ENCODE measurements around the gene PREX1.
A peak's percentile ranks its signal among the peaks of the same experiment; 100 is the strongest.
"Not testable (repeated sequence)": the region's sequence is repeated elsewhere in the genome, so short reads cannot be mapped to it uniquely, and the experiment has no call there.

The PREX1 gene

GRCh38 chr20:48831718-48832404 lies 4.1 kb upstream of the PREX1 start:
- WGBS (ENCODE audit: insufficient coverage) = 17% methylated on average over 3 of the region's 7 CpGs
- Histone ChIP-seq H3K4me1 (ENCODE audit: control extremely low read depth in 1 of 4, control insufficient read depth in 4 of 4, insufficient read depth in 4 of 4, low read length in 3 of 4) (peaks cover 12 to 39% (median 33%) of the 10 kb centered on the region in 4 experiments), H3K36me3 (ENCODE audit: control insufficient read depth in 4 of 4, insufficient read depth in 4 of 4, low read length in 3 of 4) (no peaks in the 10 kb centered on the region), H3K4me3 (ENCODE audit: control insufficient read depth in 1 of 7, extremely low read depth in 1 of 7, insufficient read depth in 4 of 7, low read depth in 2 of 7, low read length in 6 of 7) (peak overlapping the region in 2 of 7 experiments; percentile 20 to 50), H3K9me3 (ENCODE audit: control extremely low read depth in 1 of 5, control insufficient read depth in 4 of 5, insufficient read depth in 2 of 5, low read depth in 1 of 5, low read length in 4 of 5) (no peaks in the 10 kb centered on the region), H3K27me3 (replicated peaks in 2 of 5; ENCODE audit: control insufficient read depth in 4 of 5, insufficient read depth in 5 of 5, low read length in 4 of 5) (no peaks in the 10 kb centered on the region), H3K27ac (ENCODE audit: insufficient read depth in 1 of 2, low read depth in 1 of 2, low read length in 2 of 2, poor library complexity in 1 of 2, severe bottlenecking in 2 of 2) (peak overlapping the region in 1 of 2 experiments; percentile 36)
- ChIA-PET POLR2A (interaction anchor here (0.6 kb wide), 1 partner anchor 201 kb away, joined by 6 read pairs; no protein-coding TSS in a partner anchor), CTCF (interaction anchor here (0.6 to 2.0 kb wide), 12 partner anchors 9 to 178 kb away, joined by 3 to 7 read pairs (median 3); no protein-coding TSS in a partner anchor)
- DNase-seq = peak in 2 of 3 donors; percentile 38 to 45

GRCh38 chr20:48830826-48831318 lies 3.1 kb upstream of the PREX1 start:
- POLR2A ChIA-PET = no interaction called here
- no peak for DNase-seq
- Histone ChIP-seq H3K36me3 (ENCODE audit: control insufficient read depth in 4 of 4, insufficient read depth in 4 of 4, low read length in 3 of 4) (no peaks in the 10 kb centered on the region), H3K27me3 (replicated peaks in 2 of 5; ENCODE audit: control insufficient read depth in 4 of 5, insufficient read depth in 5 of 5, low read length in 4 of 5) (no peaks in the 10 kb centered on the region), H3K4me3 (ENCODE audit: control insufficient read depth in 1 of 7, extremely low read depth in 1 of 7, insufficient read depth in 4 of 7, low read depth in 2 of 7, low read length in 6 of 7) (no peak overlapping the region), H3K9me3 (ENCODE audit: control extremely low read depth in 1 of 5, control insufficient read depth in 4 of 5, insufficient read depth in 2 of 5, low read depth in 1 of 5, low read length in 4 of 5) (no peaks in the 10 kb centered on the region), H3K27ac (ENCODE audit: insufficient read depth in 1 of 2, low read depth in 1 of 2, low read length in 2 of 2, poor library complexity in 1 of 2, severe bottlenecking in 2 of 2) (peak overlapping the region in 1 of 2 experiments; percentile 36), H3K4me1 (ENCODE audit: control extremely low read depth in 1 of 4, control insufficient read depth in 4 of 4, insufficient read depth in 4 of 4, low read length in 3 of 4) (peaks cover 13 to 45% (median 41%) of the 10 kb centered on the region in 4 experiments)
- CTCF ChIA-PET = interaction anchor here (0.6 to 2.0 kb wide), 8 partner anchors 11 to 173 kb away, joined by 3 to 7 read pairs (median 3); no protein-coding TSS in a partner anchor
- WGBS (ENCODE audit: insufficient coverage) = 94% methylated on average over 2 of the region's 3 CpGs

GRCh38 chr20:48829940-48830339 lies 2.1 kb upstream of the PREX1 start:
- 91% methylated on average over 4 of the region's 4 CpGs for WGBS (ENCODE audit: insufficient coverage)
- Histone ChIP-seq H3K27me3 (replicated peaks in 2 of 5; ENCODE audit: control insufficient read depth in 4 of 5, insufficient read depth in 5 of 5, low read length in 4 of 5) (no peaks in the 10 kb centered on the region), H3K9me3 (ENCODE audit: control extremely low read depth in 1 of 5, control insufficient read depth in 4 of 5, insufficient read depth in 2 of 5, low read depth in 1 of 5, low read length in 4 of 5) (no peaks in the 10 kb centered on the region), H3K27ac (ENCODE audit: insufficient read depth in 1 of 2, low read depth in 1 of 2, low read length in 2 of 2, poor library complexity in 1 of 2, severe bottlenecking in 2 of 2) (no peak overlapping the region), H3K4me3 (ENCODE audit: control insufficient read depth in 1 of 7, extremely low read depth in 1 of 7, insufficient read depth in 4 of 7, low read depth in 2 of 7, low read length in 6 of 7) (no peak overlapping the region), H3K36me3 (ENCODE audit: control insufficient read depth in 4 of 4, insufficient read depth in 4 of 4, low read length in 3 of 4) (no peaks in the 10 kb centered on the region), H3K4me1 (ENCODE audit: control extremely low read depth in 1 of 4, control insufficient read depth in 4 of 4, insufficient read depth in 4 of 4, low read length in 3 of 4) (peaks cover 20 to 55% (median 50%) of the 10 kb centered on the region in 4 experiments)
- no peak for DNase-seq
- ChIA-PET POLR2A (no interaction called here), CTCF (interaction anchor here (1.1 to 2.0 kb wide), 2 partner anchors 12 to 49 kb away, joined by 3 to 7 read pairs; no protein-coding TSS in a partner anchor)

- no peaks in the 10 kb centered on the region for H3K36me3 ChIP-seq (ENCODE audit: control insufficient read depth in 4 of 4, insufficient read depth in 4 of 4, low read length in 3 of 4)
- POLR2A ChIA-PET = interaction anchor here (2.4 kb wide), 1 partner anchor 41 kb away, joined by 7 read pairs; no protein-coding TSS in a partner anchor
- CTCF ChIA-PET = interaction anchor here (0.6 to 1.3 kb wide), 4 partner anchors 12 to 32 kb away, joined by 3 read pairs; no protein-coding TSS in a partner anchor
- no peaks in the 10 kb centered on the region for H3K9me3 ChIP-seq (ENCODE audit: control extremely low read depth in 1 of 5, control insufficient read depth in 4 of 5, insufficient read depth in 2 of 5, low read depth in 1 of 5, low read length in 4 of 5)
- H3K4me1 ChIP-seq (ENCODE audit: control extremely low read depth in 1 of 4, control insufficient read depth in 4 of 4, insufficient read depth in 4 of 4, low read length in 3 of 4) = peaks cover 31 to 65% (median 61%) of the 10 kb centered on the region in 4 experiments
- peak overlapping the region in 1 of 2 experiments; percentile 49 for H3K27ac ChIP-seq (ENCODE audit: insufficient read depth in 1 of 2, low read depth in 1 of 2, low read length in 2 of 2, poor library complexity in 1 of 2, severe bottlenecking in 2 of 2)
- 91% methylated on average over 6 of the region's 11 CpGs for WGBS (ENCODE audit: insufficient coverage)
- H3K27me3 ChIP-seq (replicated peaks in 2 of 5; ENCODE audit: control insufficient read depth in 4 of 5, insufficient read depth in 5 of 5, low read length in 4 of 5) = no peaks in the 10 kb centered on the region
- peak overlapping the region; percentile 49 to 94 (median 70) for H3K4me3 ChIP-seq (ENCODE audit: control insufficient read depth in 1 of 7, extremely low read depth in 1 of 7, insufficient read depth in 4 of 7, low read depth in 2 of 7, low read length in 6 of 7)
- no peak for DNase-seq
These were observed 1.1 kb upstream of the PREX1 start for GRCh38 chr20:48828734-48829460.

- Histone ChIP-seq H3K4me1 (ENCODE audit: control extremely low read depth in 1 of 4, control insufficient read depth in 4 of 4, insufficient read depth in 4 of 4, low read length in 3 of 4) (peaks cover 31 to 74% (median 68%) of the 10 kb centered on the region in 4 experiments), H3K4me3 (ENCODE audit: control insufficient read depth in 1 of 7, extremely low read depth in 1 of 7, insufficient read depth in 4 of 7, low read depth in 2 of 7, low read length in 6 of 7) (peak overlapping the region; percentile 74 to 94 (median 87)), H3K27ac (ENCODE audit: insufficient read depth in 1 of 2, low read depth in 1 of 2, low read length in 2 of 2, poor library complexity in 1 of 2, severe bottlenecking in 2 of 2) (peak overlapping the region in 1 of 2 experiments; percentile 66), H3K36me3 (ENCODE audit: control insufficient read depth in 4 of 4, insufficient read depth in 4 of 4, low read length in 3 of 4) (peaks cover 0 to 1% (median 0%) of the 10 kb centered on the region in 4 experiments), H3K9me3 (ENCODE audit: control extremely low read depth in 1 of 5, control insufficient read depth in 4 of 5, insufficient read depth in 2 of 5, low read depth in 1 of 5, low read length in 4 of 5) (no peaks in the 10 kb centered on the region), H3K27me3 (replicated peaks in 2 of 5; ENCODE audit: control insufficient read depth in 4 of 5, insufficient read depth in 5 of 5, low read length in 4 of 5) (no peaks in the 10 kb centered on the region)
- WGBS (ENCODE audit: insufficient coverage) = 0% methylated on average over 60 of the region's 72 CpGs
- peak in 2 of 3 donors; percentile 47 to 62 for DNase-seq
- CTCF ChIA-PET = interaction anchor here (0.7 to 2.6 kb wide), 8 partner anchors 9 to 169 kb away, joined by 3 to 13 read pairs (median 5); no protein-coding TSS in a partner anchor
- POLR2A ChIA-PET = interaction anchor here (0.6 to 2.4 kb wide), 3 partner anchors 38 to 55 kb away, joined by 3 to 7 read pairs (median 3); no protein-coding TSS in a partner anchor
These were observed 672 bp downstream of the PREX1 start for GRCh38 chr20:48826883-48827771.

GRCh38 chr20:48826480-48826879 lies 1.3 kb downstream of the PREX1 start:
- H3K9me3 ChIP-seq (ENCODE audit: control extremely low read depth in 1 of 5, control insufficient read depth in 4 of 5, insufficient read depth in 2 of 5, low read depth in 1 of 5, low read length in 4 of 5); H3K27me3 ChIP-seq (replicated peaks in 2 of 5; ENCODE audit: control insufficient read depth in 4 of 5, insufficient read depth in 5 of 5, low read length in 4 of 5); H3K36me3 ChIP-seq (ENCODE audit: control insufficient read depth in 4 of 4, insufficient read depth in 4 of 4, low read length in 3 of 4); DNase-seq: not testable (repeated sequence)
- peak overlapping the region in 1 of 2 experiments; percentile 66 for H3K27ac ChIP-seq (ENCODE audit: insufficient read depth in 1 of 2, low read depth in 1 of 2, low read length in 2 of 2, poor library complexity in 1 of 2, severe bottlenecking in 2 of 2)
- H3K4me1 ChIP-seq (ENCODE audit: control extremely low read depth in 1 of 4, control insufficient read depth in 4 of 4, insufficient read depth in 4 of 4, low read length in 3 of 4) = peaks cover 32 to 74% (median 68%) of the 10 kb centered on the region in 4 experiments
- H3K4me3 ChIP-seq (ENCODE audit: control insufficient read depth in 1 of 7, extremely low read depth in 1 of 7, insufficient read depth in 4 of 7, low read depth in 2 of 7, low read length in 6 of 7) = peak overlapping the region; percentile 74 to 94 (median 87)
- WGBS (ENCODE audit: insufficient coverage) = under 1% methylated on average over 17 of the region's 17 CpGs
- ChIA-PET POLR2A (interaction anchor here (2.4 kb wide), 1 partner anchor 38 kb away, joined by 7 read pairs; no protein-coding TSS in a partner anchor), CTCF (interaction anchor here (0.7 to 2.6 kb wide), 10 partner anchors 8 to 169 kb away, joined by 3 to 13 read pairs (median 4); no protein-coding TSS in a partner anchor)

Data from common myeloid progenitor, CD34-positive (primary cell).